ENCODE results near the gene TMEM72. TPM values are rescaled to one million over a fixed set of nuclear protein-coding genes. Genes with fewer than 3 reads are reported as not detected.

The TMEM72 gene
- total RNA-seq, 2 donors from 2014 or later = 14.5 to 17.6 TPM

GRCh38 chr10:44954962-44955361 is 43.8 kb downstream of the TMEM72 start:
- no peak overlapping the region for H3K9ac ChIP-seq (ENCODE audit: low read depth in 2 of 2, low read length in 2 of 2)
- no peaks in the 10 kb centered on the region for H3K4me1 ChIP-seq
- no peak for TF ChIP-seq CTCF (IDR thresholded peaks at IDR 0.05)
- no peaks in the 10 kb centered on the region for H3K36me3 ChIP-seq
- no peak overlapping the region for H3K4me3 ChIP-seq
- DNase-seq = no peak
- no peak overlapping the region for H3K27ac ChIP-seq
- intact Hi-C loops (cut with DNase I) = no loop called here
- H3K9me3 ChIP-seq = no peaks in the 10 kb centered on the region
- no peaks in the 10 kb centered on the region for H3K27me3 ChIP-seq

- Histone ChIP-seq H3K9me3 (no peaks in the 10 kb centered on the region), H3K9ac (ENCODE audit: low read depth in 2 of 2, low read length in 2 of 2) (no peak overlapping the region), H3K36me3 (no peaks in the 10 kb centered on the region), H3K27ac (no peak overlapping the region), H3K4me3 (no peak overlapping the region), H3K27me3 (no peaks in the 10 kb centered on the region), H3K4me1 (peaks cover 2% of the 10 kb centered on the region)
- no peak for TF ChIP-seq CTCF (IDR thresholded peaks at IDR 0.05)
- intact Hi-C loops (cut with DNase I) = no loop called here
- DNase-seq = peak; percentile 17
These were observed 44.4 kb downstream of the TMEM72 start for GRCh38 chr10:44955413-44956070.

GRCh38 chr10:44956226-44956625 is 45.1 kb downstream of the TMEM72 start:
- Histone ChIP-seq H3K36me3 (no peaks in the 10 kb centered on the region), H3K4me1 (peaks cover 4% of the 10 kb centered on the region), H3K9ac (ENCODE audit: low read depth in 2 of 2, low read length in 2 of 2) (no peak overlapping the region), H3K27ac (no peak overlapping the region), H3K4me3 (no peak overlapping the region), H3K9me3 (no peaks in the 10 kb centered on the region), H3K27me3 (no peaks in the 10 kb centered on the region)
- no peak for TF ChIP-seq CTCF (IDR thresholded peaks at IDR 0.05)
- intact Hi-C loops (cut with DNase I) = no loop called here
- peak; percentile 13 for DNase-seq

GRCh38 chr10:44956717-44957706 is 45.9 kb downstream of the TMEM72 start:
- DNase-seq = peak; percentile 11

More at GRCh38 chr10:44956717-44957706, 45.9 kb downstream of the TMEM72 start:
- Histone ChIP-seq H3K9me3 (no peaks in the 10 kb centered on the region), H3K36me3 (no peaks in the 10 kb centered on the region), H3K27me3 (no peaks in the 10 kb centered on the region), H3K4me3 (no peak overlapping the region), H3K4me1 (peaks cover 4% of the 10 kb centered on the region), H3K9ac (ENCODE audit: low read depth in 2 of 2, low read length in 2 of 2) (no peak overlapping the region), H3K27ac (no peak overlapping the region)
- TF ChIP-seq CTCF (IDR thresholded peaks at IDR 0.05) = no peak
- intact Hi-C loops (cut with DNase I) = no loop called here
